CD14-positive monocyte (primary cell): Measurements from ENCODE around the gene SLC38A5. TPM values are rescaled to one million over a fixed set of nuclear protein-coding genes. Genes with fewer than 3 reads are reported as not detected.

Experiments
- DNase-seq, 3 donors: peaks; one replicate each; pipeline ENCODE4 v3.0.0-alpha.2; 2011 to 2022
- H2AFZ ChIP-seq: 2 replicates; pipeline ENCODE4 v1.6.0; 2012; ENCODE audit warnings: mild to moderate bottlenecking, low read depth, low read length, inconsistent platforms; ENCODE audit not compliant: insufficient read depth, poor library complexity, severe bottlenecking
- H3K27ac ChIP-seq, 2 donors: 1 replicate in 1 of 2; 2 replicates in 1 of 2; pipeline ENCODE4 v1.5.1; 2012 to 2013; ENCODE audit warnings: low read length in 2 of 2, control low read depth in 1 of 2, inconsistent platforms in 1 of 2, low read depth in 1 of 2, mild to moderate bottlenecking in 1 of 2
- H3K27me3 ChIP-seq, 2 donors: one replicate each; pipeline versions ENCODE4 v1.6.0 to v1.6.1; 2011 to 2013; ENCODE audit warnings: low read length in 2 of 2; ENCODE audit not compliant: control insufficient read depth in 2 of 2, insufficient read depth in 2 of 2
- H3K36me3 ChIP-seq, 2 donors: replicated peaks in 1 of 2; 1 replicate in 1 of 2; 2 replicates in 1 of 2; pipeline versions ENCODE4 v1.5.1 to v1.6.1; 2012 to 2013; ENCODE audit warnings: low read length in 2 of 2, control low read depth in 1 of 2, inconsistent platforms in 1 of 2, mild to moderate bottlenecking in 1 of 2; ENCODE audit not compliant: insufficient read depth in 2 of 2, control insufficient read depth in 1 of 2
- H3K4me1 ChIP-seq, 2 donors: 1 replicate in 1 of 2; 2 replicates in 1 of 2; pipeline versions ENCODE4 v1.5.1 to v1.6.1; 2012 to 2013; ENCODE audit warnings: low read length in 2 of 2, control low read depth in 1 of 2, inconsistent platforms in 1 of 2, mild to moderate bottlenecking in 1 of 2, moderate library complexity in 1 of 2; ENCODE audit not compliant: insufficient read depth in 2 of 2, control insufficient read depth in 1 of 2
- H3K4me2 ChIP-seq: replicated peaks from 2 replicates; pipeline ENCODE3; 2012; ENCODE audit warnings: low read length, moderate library complexity, mild to moderate bottlenecking; ENCODE audit not compliant: poor library complexity, severe bottlenecking; ENCODE audit errors: extremely low read depth
- H3K4me3 ChIP-seq, 3 experiments: fragments of 200-600 bp in 1 of 3; sonication (generic) in 1 of 3; replicated peaks in 1 of 3; 1 replicate in 2 of 3; 2 replicates in 1 of 3; pipeline ENCODE4 v1.5.1; 2011 to 2013; ENCODE audit warnings: low read length in 3 of 3, mild to moderate bottlenecking in 3 of 3, control low read depth in 2 of 3, low read depth in 2 of 3, inconsistent platforms in 1 of 3, moderate library complexity in 1 of 3
- H3K79me2 ChIP-seq: 2 replicates; pipeline ENCODE4 v1.6.0; 2012; ENCODE audit warnings: mild to moderate bottlenecking, control low read depth, inconsistent platforms, low read length, moderate library complexity; ENCODE audit not compliant: insufficient read depth
- H3K9ac ChIP-seq: 2 replicates; pipeline ENCODE4 v1.6.0; 2017; ENCODE audit warnings: low read length, mild to moderate bottlenecking; ENCODE audit not compliant: insufficient read depth, poor library complexity, severe bottlenecking
- H3K9me3 ChIP-seq, 2 donors: replicated peaks in 1 of 2; 1 replicate in 1 of 2; 2 replicates in 1 of 2; pipeline versions ENCODE4 v1.5.1 to v1.6.1; 2012 to 2013; ENCODE audit warnings: low read length in 2 of 2, control low read depth in 1 of 2; ENCODE audit not compliant: control insufficient read depth in 1 of 2, insufficient read depth in 1 of 2
- H4K20me1 ChIP-seq: 2 replicates; pipeline ENCODE4 v1.6.0; 2012; ENCODE audit warnings: mild to moderate bottlenecking, low read length, control low read depth, moderate library complexity; ENCODE audit not compliant: insufficient read depth
- H3K27ac Mint-ChIP-seq, 7 donors: one replicate each; pipeline ENCODE4 v1.8.0; 2020; ENCODE audit warnings: mild to moderate bottlenecking in 7 of 7, mixed read lengths in 7 of 7, moderate library complexity in 6 of 7, inconsistent platforms in 2 of 7
- H3K27me3 Mint-ChIP-seq, 3 donors: one replicate each; pipeline ENCODE4 v1.8.0; 2021 to 2022; ENCODE audit warnings: low read depth in 3 of 3, mild to moderate bottlenecking in 3 of 3, mixed read lengths in 3 of 3, moderate library complexity in 3 of 3, inconsistent platforms in 1 of 3
- H3K36me3 Mint-ChIP-seq, 2 donors: one replicate each; pipeline ENCODE4 v1.8.0; 2020; ENCODE audit warnings: mixed read lengths in 2 of 2, inconsistent platforms in 1 of 2, mild to moderate bottlenecking in 1 of 2
- H3K4me1 Mint-ChIP-seq: one replicate; pipeline ENCODE4 v1.8.0; 2020; ENCODE audit warnings: mild to moderate bottlenecking, mixed read lengths
- H3K4me3 Mint-ChIP-seq, 2 donors: one replicate each; pipeline ENCODE4 v1.8.0; 2020; ENCODE audit warnings: mild to moderate bottlenecking in 2 of 2, mixed read lengths in 2 of 2, moderate library complexity in 1 of 2
- H3K9me3 Mint-ChIP-seq, 7 donors: one replicate each; pipeline ENCODE4 v1.8.0; 2020 to 2022; ENCODE audit warnings: mixed read lengths in 7 of 7, mild to moderate bottlenecking in 6 of 7, moderate library complexity in 6 of 7, inconsistent platforms in 2 of 7
- WGBS: methylation state at CpG from one replicate; pipeline ENCODE4 v1.1.5; 2013; ENCODE audit warnings: missing lambda C conversion rate; ENCODE audit not compliant: insufficient coverage; 5-methylcytosine and 5-hydroxymethylcytosine counted together
- intact Hi-C, 2 donors: fragments of 100-400 bp; cut with micrococcal nuclease; formaldehyde crosslinking; loops; one replicate each; pipeline versions ENCODE4 v1.15.0 to v1.15.1; 2023
- polyA plus RNA-seq, 3 donors: library from polyadenylated mRNA; depleted of rRNA in 1 of 3; unstranded in 2 of 3; stranded (reverse) in 1 of 3; fragments of 300-500 nt in 2 of 3; fragments of >200 nt in 1 of 3; fragmentation: Illumina TruSeq in 2 of 3; gene quantifications; 1 replicate in 2 of 3; 2 replicates in 1 of 3; pipeline ENCODE4 v1.2.3, GENCODE V29; 2012 to 2021
- TF ChIP-seq, protein P1 (sequence below): fragments of 200-600 bp; IDR thresholded peaks from one replicate; pipeline ENCODE4 v1.8.0; 2022; ENCODE audit warnings: antibody characterized with exemption, mild to moderate bottlenecking

The SLC38A5 gene
- polyA plus RNA-seq, 3 donors = 0.60 to 0.94 (median 0.69) TPM

DNA sequence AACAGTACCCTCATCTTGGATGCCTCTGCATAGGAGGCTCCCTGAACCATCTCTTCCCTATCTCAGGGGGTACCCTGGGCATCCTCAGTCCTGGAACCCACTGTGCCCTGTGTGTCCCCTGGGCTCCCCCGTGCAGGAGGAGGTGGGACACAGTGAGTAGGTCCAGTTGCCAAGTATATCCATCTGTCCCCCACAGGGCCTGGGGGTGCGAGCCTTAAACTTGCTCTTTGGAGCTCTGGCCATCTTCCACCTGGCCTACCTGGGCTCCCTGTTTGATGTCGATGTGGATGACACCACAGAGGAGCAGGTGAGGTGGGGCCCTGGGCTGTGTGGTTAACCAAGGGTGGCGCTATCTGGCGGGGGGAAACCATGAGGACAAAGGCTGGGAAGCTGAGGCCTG, 46.9 kb upstream of the SLC38A5 start:
- Histone ChIP-seq H2AFZ (no peak overlapping the region), H3K9me3 (no peaks in the 10 kb centered on the region), H3K27me3 (no peaks in the 10 kb centered on the region), H3K4me2 (no peak overlapping the region), H3K4me3 (no peak overlapping the region), H3K36me3 (no peaks in the 10 kb centered on the region), H3K79me2 (peaks cover 2% of the 10 kb centered on the region), H3K4me1 (peaks cover 3 to 6% of the 10 kb centered on the region in 2 donors), H3K9ac (no peak overlapping the region), H3K27ac (no peak overlapping the region), H4K20me1 (no peaks in the 10 kb centered on the region)
- whole genome bisulfite sequencing = 70% methylated on average over 2 of the region's 5 CpGs
- no peak for DNase-seq
- no peak overlapping the region for H3K27ac Mint-ChIP-seq
- H3K36me3 Mint-ChIP-seq = peaks cover 12 to 21% of the 10 kb centered on the region in 2 donors
- peaks cover 0 to 3% (median 0%) of the 10 kb centered on the region in 3 donors for H3K27me3 Mint-ChIP-seq
- H3K4me3 Mint-ChIP-seq = no peak overlapping the region
- peaks cover 9% of the 10 kb centered on the region for H3K4me1 Mint-ChIP-seq
- intact Hi-C loops = no loop called here
- TF ChIP-seq, protein P1, sequence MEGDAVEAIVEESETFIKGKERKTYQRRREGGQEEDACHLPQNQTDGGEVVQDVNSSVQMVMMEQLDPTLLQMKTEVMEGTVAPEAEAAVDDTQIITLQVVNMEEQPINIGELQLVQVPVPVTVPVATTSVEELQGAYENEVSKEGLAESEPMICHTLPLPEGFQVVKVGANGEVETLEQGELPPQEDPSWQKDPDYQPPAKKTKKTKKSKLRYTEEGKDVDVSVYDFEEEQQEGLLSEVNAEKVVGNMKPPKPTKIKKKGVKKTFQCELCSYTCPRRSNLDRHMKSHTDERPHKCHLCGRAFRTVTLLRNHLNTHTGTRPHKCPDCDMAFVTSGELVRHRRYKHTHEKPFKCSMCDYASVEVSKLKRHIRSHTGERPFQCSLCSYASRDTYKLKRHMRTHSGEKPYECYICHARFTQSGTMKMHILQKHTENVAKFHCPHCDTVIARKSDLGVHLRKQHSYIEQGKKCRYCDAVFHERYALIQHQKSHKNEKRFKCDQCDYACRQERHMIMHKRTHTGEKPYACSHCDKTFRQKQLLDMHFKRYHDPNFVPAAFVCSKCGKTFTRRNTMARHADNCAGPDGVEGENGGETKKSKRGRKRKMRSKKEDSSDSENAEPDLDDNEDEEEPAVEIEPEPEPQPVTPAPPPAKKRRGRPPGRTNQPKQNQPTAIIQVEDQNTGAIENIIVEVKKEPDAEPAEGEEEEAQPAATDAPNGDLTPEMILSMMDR = no peak
- H3K9me3 Mint-ChIP-seq = peaks cover 0 to 9% (median 0%) of the 10 kb centered on the region in 7 donors

DNA sequence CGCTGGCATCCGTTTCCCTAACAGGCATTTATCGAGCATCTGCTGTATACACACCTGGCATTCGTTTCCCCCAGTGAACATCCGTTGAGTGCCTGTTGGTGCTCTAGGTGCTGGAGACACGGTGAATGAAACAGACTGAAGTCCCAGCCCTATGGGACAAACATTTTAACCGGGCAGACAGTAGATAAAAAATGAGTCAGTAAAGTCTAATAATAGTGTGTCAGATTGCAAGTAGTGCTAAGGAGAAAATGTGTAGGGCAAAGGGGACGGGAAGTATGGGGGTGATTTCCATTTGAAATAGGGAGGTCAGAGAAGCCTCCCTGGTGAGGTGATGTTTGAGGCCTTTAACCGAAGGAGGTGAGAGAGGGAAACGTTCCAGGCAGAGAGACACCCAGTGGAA, 46.2 kb upstream of the SLC38A5 start:
- no peaks in the 10 kb centered on the region for H3K36me3 ChIP-seq
- H3K9me3 ChIP-seq = no peaks in the 10 kb centered on the region
- no peak overlapping the region for H3K4me3 ChIP-seq
- no peaks in the 10 kb centered on the region for H4K20me1 ChIP-seq
- TF ChIP-seq, protein P1 = no peak
- DNase-seq = no peak
- Mint-ChIP-seq H3K4me3 (no peak overlapping the region), H3K36me3 (peaks cover 12 to 22% of the 10 kb centered on the region in 2 donors), H3K27ac (no peak overlapping the region), H3K27me3 (peaks cover 0 to 3% (median 0%) of the 10 kb centered on the region in 3 donors), H3K9me3 (peaks cover 0 to 6% (median 0%) of the 10 kb centered on the region in 7 donors), H3K4me1 (peaks cover 8% of the 10 kb centered on the region)
- H3K27me3 ChIP-seq = no peaks in the 10 kb centered on the region
- H3K4me1 ChIP-seq = peaks cover 2 to 4% of the 10 kb centered on the region in 2 donors
- 95% methylated on average over 6 of the region's 10 CpGs for WGBS
- H3K9ac ChIP-seq = no peak overlapping the region
- no peaks in the 10 kb centered on the region for H3K79me2 ChIP-seq
- intact Hi-C loops = no loop called here
- no peak overlapping the region for H2AFZ ChIP-seq
- no peak overlapping the region for H3K4me2 ChIP-seq
- no peak overlapping the region for H3K27ac ChIP-seq
